Stimulated activated naive CD8-positive, alpha-beta T cell treated with anti-CD3 and anti-CD28 coated beads, Interleukin-15, Interleukin-2, amounts not matched to agents 100 ng/mL and 50 ng/mL, for 24 hours (primary cell): ENCODE data around the gene HTT.

Experiments used
- H3K27ac Mint-ChIP-seq: one replicate; pipeline ENCODE4 v1.8.0; 2021; ENCODE audit warnings: mild to moderate bottlenecking, mixed read lengths
- H3K27me3 Mint-ChIP-seq: one replicate; pipeline ENCODE4 v1.8.0; 2021; ENCODE audit warnings: mixed read lengths
- H3K36me3 Mint-ChIP-seq: one replicate; pipeline ENCODE4 v1.8.0; 2021; ENCODE audit warnings: low read depth, mixed read lengths
- H3K4me1 Mint-ChIP-seq: one replicate; pipeline ENCODE4 v1.8.0; 2021; ENCODE audit warnings: low read depth, mixed read lengths
- H3K4me3 Mint-ChIP-seq: one replicate; pipeline ENCODE4 v1.8.0; 2021; ENCODE audit warnings: mild to moderate bottlenecking, mixed read lengths
- H3K9me3 Mint-ChIP-seq: one replicate; pipeline ENCODE4 v1.8.0; 2021; ENCODE audit warnings: mixed read lengths

The HTT gene

GRCh38 chr4:3074078-3074845, at the start of gene HTT, which contains the start of gene HTT-AS:
HTT (plus strand) TSS chr4:3074681; CDS start chr4:3074826, 145 bp downstream.
HTT-AS (minus strand) TSS chr4:3074538.
- Mint-ChIP-seq H3K4me3 (peak within 1 kb of the TSS; percentile 91), H3K27me3 (no peaks in the 10 kb centered on the region), H3K4me1 (peaks cover 32% of the 10 kb centered on the region), H3K27ac (peak within 1 kb of the TSS; percentile 89), H3K9me3 (no peaks in the 10 kb centered on the region), H3K36me3 (peaks cover 5% of the 10 kb centered on the region)

DNA sequence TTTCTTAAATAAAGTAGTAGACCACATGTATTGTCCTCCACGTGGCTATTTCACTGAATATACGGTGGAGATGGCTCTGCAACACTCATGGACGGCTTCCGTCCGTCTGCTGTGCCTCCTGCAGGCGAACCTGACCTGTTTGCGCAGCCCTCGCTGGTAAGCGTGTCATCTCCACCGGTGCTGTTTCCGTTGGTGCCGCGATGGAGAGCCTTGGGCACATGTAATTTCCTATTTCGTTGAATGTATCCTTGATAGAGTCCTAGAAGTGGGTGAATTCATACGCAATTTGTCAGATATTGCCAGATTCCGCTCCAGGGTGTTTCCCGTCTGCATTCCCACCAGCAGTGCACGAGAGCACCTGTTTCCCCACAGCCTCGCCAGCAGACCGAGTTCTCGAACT, 48.6 kb upstream of the HTT start:
- H3K27me3 Mint-ChIP-seq, result no peaks in the 10 kb centered on the region
- H3K4me3 Mint-ChIP-seq, result no peak overlapping the region
- no peak overlapping the region for H3K27ac Mint-ChIP-seq
- no peaks in the 10 kb centered on the region for H3K36me3 Mint-ChIP-seq
- peaks cover 3% of the 10 kb centered on the region for H3K4me1 Mint-ChIP-seq
- peaks cover 4% of the 10 kb centered on the region for H3K9me3 Mint-ChIP-seq

- H3K27ac Mint-ChIP-seq, result no peak overlapping the region
- no peaks in the 10 kb centered on the region for H3K27me3 Mint-ChIP-seq
- H3K36me3 Mint-ChIP-seq, result no peaks in the 10 kb centered on the region
- H3K9me3 Mint-ChIP-seq, result peaks cover 4% of the 10 kb centered on the region
- peaks cover 3% of the 10 kb centered on the region for H3K4me1 Mint-ChIP-seq
- no peak overlapping the region for H3K4me3 Mint-ChIP-seq
These were observed 47.9 kb upstream of the HTT start for GRCh38 chr4:3026540-3026939.

GRCh38 chr4:3029464-3029863, 45.0 kb upstream of the HTT start:
- Mint-ChIP-seq H3K27ac (no peak overlapping the region), H3K27me3 (no peaks in the 10 kb centered on the region), H3K36me3 (no peaks in the 10 kb centered on the region), H3K4me1 (no peaks in the 10 kb centered on the region), H3K9me3 (no peaks in the 10 kb centered on the region), H3K4me3 (no peak overlapping the region)

- Mint-ChIP-seq H3K36me3 (no peaks in the 10 kb centered on the region), H3K4me3 (no peak overlapping the region), H3K27me3 (no peaks in the 10 kb centered on the region), H3K9me3 (no peaks in the 10 kb centered on the region), H3K27ac (no peak overlapping the region), H3K4me1 (no peaks in the 10 kb centered on the region)
These were observed 43.7 kb upstream of the HTT start for GRCh38 chr4:3030566-3031356.

DNA sequence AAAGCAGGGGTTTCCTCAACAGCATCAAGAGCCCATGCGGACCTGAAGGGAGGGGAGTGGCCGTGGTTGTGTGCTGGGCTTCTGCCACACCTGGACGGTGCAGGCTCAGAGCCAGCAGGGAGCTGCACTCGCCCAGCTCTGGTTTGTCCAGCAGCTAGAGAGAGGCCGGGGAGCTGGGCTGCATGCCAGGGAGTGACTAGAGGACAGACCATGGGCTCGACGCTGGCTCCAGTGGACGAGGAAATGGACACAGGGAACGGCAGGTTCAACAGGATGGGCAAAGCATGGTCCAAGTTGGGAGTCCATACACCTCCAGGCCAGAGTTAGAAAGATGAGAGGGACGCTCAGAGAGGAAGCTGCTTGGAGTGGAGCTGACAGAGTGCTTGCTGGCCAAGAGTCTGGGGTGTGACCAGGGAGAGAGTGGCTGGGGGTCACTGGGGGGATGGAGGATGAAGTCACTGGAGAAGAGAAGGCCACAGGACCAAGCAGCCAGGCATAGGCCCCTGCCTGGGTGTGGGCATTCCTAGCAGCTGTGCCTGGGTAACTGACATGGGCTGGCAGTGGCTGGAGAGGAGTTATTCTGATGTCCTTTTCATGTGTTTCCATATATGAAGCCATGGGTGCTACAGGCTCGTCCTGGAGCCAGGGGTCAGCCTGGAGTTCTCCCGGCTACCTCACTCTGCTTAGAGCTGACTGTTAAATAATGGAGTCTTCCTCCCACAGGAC, 43.0 kb upstream of the HTT start:
- Mint-ChIP-seq H3K36me3 (no peaks in the 10 kb centered on the region), H3K4me3 (no peak overlapping the region), H3K27ac (no peak overlapping the region)

DNA sequence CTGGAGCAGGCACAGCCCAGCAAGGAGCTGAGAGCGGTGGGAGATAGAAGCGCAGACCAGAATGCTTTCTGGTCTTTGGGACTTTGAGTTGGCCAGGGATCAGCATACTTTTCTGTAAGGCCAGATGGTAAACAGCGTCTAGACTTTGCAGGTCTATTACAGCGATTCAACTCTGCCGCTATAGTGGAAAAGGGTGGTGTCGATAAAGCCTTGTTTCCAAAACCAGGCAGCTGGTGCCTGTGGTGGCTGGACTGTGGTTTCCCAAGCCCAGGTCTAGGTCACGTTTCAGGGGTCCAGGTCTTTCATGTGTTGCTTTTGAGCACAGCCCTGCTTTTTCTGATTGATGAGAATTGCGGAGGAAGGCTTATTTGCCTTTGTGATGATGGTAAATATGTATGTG, 40.2 kb upstream of the HTT start:
- Mint-ChIP-seq H3K4me3 (no peak overlapping the region), H3K27ac (no peak overlapping the region), H3K36me3 (no peaks in the 10 kb centered on the region), H3K9me3 (no peaks in the 10 kb centered on the region), H3K4me1 (peaks cover 20% of the 10 kb centered on the region), H3K27me3 (peaks cover 4% of the 10 kb centered on the region)

More for the DNA sequence above, 43.0 kb upstream of the HTT start:
- H3K27me3 Mint-ChIP-seq, result no peaks in the 10 kb centered on the region
- no peaks in the 10 kb centered on the region for H3K9me3 Mint-ChIP-seq
- H3K4me1 Mint-ChIP-seq, result no peaks in the 10 kb centered on the region

- Mint-ChIP-seq H3K36me3 (no peaks in the 10 kb centered on the region), H3K27ac (no peak overlapping the region), H3K4me1 (peaks cover 20% of the 10 kb centered on the region), H3K4me3 (no peak overlapping the region), H3K9me3 (no peaks in the 10 kb centered on the region), H3K27me3 (peaks cover 4% of the 10 kb centered on the region)
These were observed 39.2 kb upstream of the HTT start for GRCh38 chr4:3035249-3035648.

DNA sequence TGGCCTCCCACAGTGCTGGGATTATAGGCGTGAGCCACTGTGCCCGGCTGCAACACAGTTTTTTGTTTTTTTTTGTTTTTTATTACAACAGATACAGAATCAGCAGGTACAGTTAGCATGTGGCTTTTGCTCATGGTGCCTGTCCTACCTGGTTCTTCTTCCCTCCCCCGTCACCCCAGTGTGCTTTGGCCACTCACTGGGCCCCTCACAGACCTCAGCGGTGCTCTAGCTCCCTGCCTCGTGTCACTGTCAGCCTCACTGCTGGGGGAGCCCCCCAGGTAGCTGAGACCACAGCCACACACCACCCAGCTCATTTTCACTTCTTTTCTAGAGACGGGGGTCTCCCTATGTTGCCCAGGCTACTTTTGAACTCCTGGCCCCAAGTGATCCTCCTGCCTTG, 38.8 kb upstream of the HTT start:
- no peak overlapping the region for H3K27ac Mint-ChIP-seq
- H3K4me1 Mint-ChIP-seq, result peaks cover 23% of the 10 kb centered on the region

GRCh38 chr4:3036131-3036952, 38.1 kb upstream of the HTT start:
- no peak overlapping the region for H3K27ac Mint-ChIP-seq
- no peaks in the 10 kb centered on the region for H3K36me3 Mint-ChIP-seq
- peaks cover 4% of the 10 kb centered on the region for H3K27me3 Mint-ChIP-seq
- H3K4me1 Mint-ChIP-seq, result peaks cover 27% of the 10 kb centered on the region
- no peak overlapping the region for H3K4me3 Mint-ChIP-seq
- no peaks in the 10 kb centered on the region for H3K9me3 Mint-ChIP-seq

More for the DNA sequence above, 38.8 kb upstream of the HTT start:
- no peaks in the 10 kb centered on the region for H3K9me3 Mint-ChIP-seq
- no peak overlapping the region for H3K4me3 Mint-ChIP-seq
- no peaks in the 10 kb centered on the region for H3K36me3 Mint-ChIP-seq
- peaks cover 4% of the 10 kb centered on the region for H3K27me3 Mint-ChIP-seq

- Mint-ChIP-seq H3K27ac (no peak overlapping the region), H3K4me3 (peak overlapping the region; percentile 49), H3K4me1 (peaks cover 38% of the 10 kb centered on the region), H3K27me3 (peaks cover 7% of the 10 kb centered on the region), H3K36me3 (no peaks in the 10 kb centered on the region), H3K9me3 (no peaks in the 10 kb centered on the region)
These were observed 36.5 kb upstream of the HTT start for GRCh38 chr4:3037957-3038461.

DNA sequence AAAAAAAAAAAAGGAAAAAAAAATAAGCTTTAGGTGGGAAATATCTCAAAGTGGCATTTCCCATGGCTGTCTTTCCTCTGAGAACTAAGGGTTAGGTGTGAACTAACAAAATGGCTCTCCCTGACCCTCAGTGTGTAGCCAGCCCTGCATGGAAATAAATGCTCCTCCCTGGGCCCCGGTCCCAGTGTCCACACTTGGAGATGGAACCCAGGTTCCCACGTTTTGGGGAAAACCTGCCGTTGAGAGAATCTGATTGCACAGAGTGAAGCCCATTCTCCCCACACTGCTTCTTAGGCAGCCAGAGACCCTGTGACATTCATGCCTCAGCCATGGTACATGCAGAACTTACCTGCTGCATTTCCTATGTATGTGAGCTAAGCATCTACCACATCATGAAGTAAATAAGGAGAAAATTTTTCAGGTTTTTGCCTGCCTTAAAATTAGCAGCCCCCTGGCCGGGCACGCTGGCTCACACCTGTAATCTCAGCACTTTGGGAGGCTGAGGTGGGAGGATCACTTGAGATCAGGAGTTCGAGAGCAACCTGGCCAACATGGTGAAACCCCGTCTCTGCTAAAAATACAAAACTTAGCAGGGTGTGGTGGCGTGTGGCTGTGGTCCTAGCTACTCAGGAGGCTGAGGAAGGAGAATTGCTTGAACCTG, 34.6 kb upstream of the HTT start:
- H3K4me1 Mint-ChIP-seq, result peaks cover 47% of the 10 kb centered on the region
- no peak overlapping the region for H3K27ac Mint-ChIP-seq
- no peak overlapping the region for H3K4me3 Mint-ChIP-seq
- no peaks in the 10 kb centered on the region for H3K36me3 Mint-ChIP-seq
- H3K9me3 Mint-ChIP-seq, result no peaks in the 10 kb centered on the region
- peaks cover 7% of the 10 kb centered on the region for H3K27me3 Mint-ChIP-seq

DNA sequence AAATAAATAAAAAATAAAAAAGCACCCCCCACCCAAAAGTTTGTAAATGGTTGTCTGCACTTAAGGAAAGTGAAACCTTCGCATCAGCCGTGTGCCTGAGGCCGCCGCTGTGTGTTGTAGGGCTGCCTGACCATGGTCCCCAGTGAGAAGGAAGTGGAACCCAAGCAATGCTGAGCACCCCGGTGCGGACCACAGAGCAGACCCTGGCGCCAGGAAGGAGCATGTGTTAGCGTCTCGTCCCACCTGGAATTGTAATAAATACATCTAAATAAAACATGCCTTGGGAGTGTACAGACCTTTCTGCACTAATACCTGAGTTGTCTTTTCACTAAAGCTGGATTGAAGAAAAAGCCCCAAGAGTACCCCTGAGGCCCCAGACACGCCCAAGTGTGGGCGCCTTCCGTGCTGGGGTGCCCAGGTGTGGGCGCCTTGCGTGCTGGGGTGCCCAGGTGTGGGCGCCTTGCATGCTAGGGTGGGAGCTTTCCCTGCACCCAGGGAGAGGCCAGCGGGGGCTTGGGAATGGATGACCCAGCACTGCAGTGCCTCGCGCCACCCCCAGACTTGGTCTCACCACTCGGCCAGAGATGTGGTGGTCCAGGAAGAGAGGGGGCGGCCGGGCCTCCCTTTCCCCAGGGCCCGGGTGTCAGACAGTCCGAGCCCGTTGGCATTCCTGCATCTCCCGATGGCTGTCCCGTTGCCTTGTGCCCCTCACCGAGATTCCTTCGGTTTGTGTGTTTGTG, 33.9 kb upstream of the HTT start:
- Mint-ChIP-seq H3K36me3 (peaks cover 2% of the 10 kb centered on the region), H3K9me3 (no peaks in the 10 kb centered on the region), H3K4me1 (peaks cover 55% of the 10 kb centered on the region), H3K4me3 (peak overlapping the region; percentile 78), H3K27me3 (peaks cover 7% of the 10 kb centered on the region), H3K27ac (no peak overlapping the region)
